Activated CD4-positive, alpha-beta T cell treated with anti-CD3 and anti-CD28 coated beads, Interleukin-2, amount 10 ng/mL, durations not matched to agents 24 days and 14 days (primary cell): ENCODE results near the gene SNAPC1. TPM values are rescaled to one million over a fixed set of nuclear protein-coding genes. Genes with fewer than 3 reads are reported as not detected.
"Not testable (repeated sequence)": the region's sequence is repeated elsewhere in the genome, so short reads cannot be mapped to it uniquely, and the experiment has no call there.

ENCODE experiments used
- DNase-seq: peaks from one replicate; pipeline ENCODE4 v3.0.0; 2022
- H3K27ac Mint-ChIP-seq: one replicate; pipeline ENCODE4 v1.8.0; 2022; ENCODE audit warnings: mild to moderate bottlenecking, mixed read lengths
- H3K27me3 Mint-ChIP-seq: one replicate; pipeline ENCODE4 v1.8.0; 2022; ENCODE audit warnings: mixed read lengths
- H3K36me3 Mint-ChIP-seq: one replicate; pipeline ENCODE4 v1.8.0; 2022; ENCODE audit warnings: low read depth, mild to moderate bottlenecking, mixed read lengths
- H3K4me1 Mint-ChIP-seq: one replicate; pipeline ENCODE4 v1.8.0; 2021; ENCODE audit warnings: mixed read lengths
- H3K4me3 Mint-ChIP-seq: one replicate; pipeline ENCODE4 v1.8.0; 2022; ENCODE audit warnings: mild to moderate bottlenecking, moderate library complexity, mixed read lengths
- H3K9me3 Mint-ChIP-seq: one replicate; pipeline ENCODE4 v1.8.0; 2021; ENCODE audit warnings: mixed read lengths
- intact Hi-C: fragments of 100-400 bp; cut with micrococcal nuclease; formaldehyde crosslinking; loops from one replicate; pipeline ENCODE4 v1.15.1; 2023
- total RNA-seq: library from RNA; stranded (reverse); gene quantifications from 2 replicates; pipeline ENCODE4 v1.2.3, GENCODE V29; 2022

Gene SNAPC1
- total RNA-seq, 1 donor from 2014 or later, result 12.3 TPM

- Mint-ChIP-seq H3K27ac (peak overlapping the region; percentile 78), H3K4me3 (no peak overlapping the region), H3K4me1 (peaks cover 31% of the 10 kb centered on the region), H3K36me3 (peaks cover 69% of the 10 kb centered on the region), H3K9me3 (no peaks in the 10 kb centered on the region), H3K27me3 (no peaks in the 10 kb centered on the region)
- intact Hi-C loops, result no loop called here
- no peak for DNase-seq
Observed at GRCh38 chr14:61736751-61737150, 25.5 kb upstream of the SNAPC1 start.

GRCh38 chr14:61737915-61738314 lies 24.3 kb upstream of the SNAPC1 start:
- intact Hi-C loops, result no loop called here
- H3K27ac Mint-ChIP-seq, result peak overlapping the region; percentile 65
- H3K4me1 Mint-ChIP-seq, result peaks cover 33% of the 10 kb centered on the region

GRCh38 chr14:61739133-61739532 lies 23.1 kb upstream of the SNAPC1 start:
- no peaks in the 10 kb centered on the region for H3K27me3 Mint-ChIP-seq
- intact Hi-C loops, result no loop called here

More at GRCh38 chr14:61737915-61738314, 24.3 kb upstream of the SNAPC1 start:
- Mint-ChIP-seq H3K36me3 (peaks cover 67% of the 10 kb centered on the region), H3K27me3 (no peaks in the 10 kb centered on the region), H3K4me3 (no peak overlapping the region), H3K9me3 (no peaks in the 10 kb centered on the region)
- DNase-seq, result no peak

GRCh38 chr14:61742371-61742770 lies 19.8 kb upstream of the SNAPC1 start:
- Mint-ChIP-seq H3K27ac (no peak overlapping the region), H3K4me3 (no peak overlapping the region), H3K36me3 (peaks cover 65% of the 10 kb centered on the region), H3K27me3 (no peaks in the 10 kb centered on the region), H3K9me3 (no peaks in the 10 kb centered on the region), H3K4me1 (peaks cover 39% of the 10 kb centered on the region)
- intact Hi-C loops, result no loop called here
- no peak for DNase-seq

More at GRCh38 chr14:61739133-61739532, 23.1 kb upstream of the SNAPC1 start:
- Mint-ChIP-seq H3K4me3 (no peak overlapping the region), H3K9me3 (no peaks in the 10 kb centered on the region), H3K36me3 (peaks cover 67% of the 10 kb centered on the region), H3K4me1 (peaks cover 33% of the 10 kb centered on the region), H3K27ac (no peak overlapping the region)
- no peak for DNase-seq

GRCh38 chr14:61744238-61744637 lies 18.0 kb upstream of the SNAPC1 start:
- Mint-ChIP-seq H3K27me3 (no peaks in the 10 kb centered on the region), H3K36me3 (peaks cover 62% of the 10 kb centered on the region), H3K27ac (no peak overlapping the region), H3K4me3 (no peak overlapping the region), H3K4me1 (peaks cover 45% of the 10 kb centered on the region), H3K9me3 (no peaks in the 10 kb centered on the region)
- DNase-seq, result no peak
- intact Hi-C loops, result no loop called here

- peaks cover 61% of the 10 kb centered on the region for H3K36me3 Mint-ChIP-seq
- not testable (repeated sequence) for H3K9me3 Mint-ChIP-seq, DNase-seq, H3K27me3 Mint-ChIP-seq
- intact Hi-C loops, result loop anchor here (2.0 to 5.0 kb wide), 2 partner anchors 16 to 91 kb away; partner anchors contain the start of gene SNAPC1
- peaks cover 46% of the 10 kb centered on the region for H3K4me1 Mint-ChIP-seq
- H3K4me3 Mint-ChIP-seq, result peak overlapping the region; percentile 56
- peak overlapping the region; percentile 45 for H3K27ac Mint-ChIP-seq
Observed at GRCh38 chr14:61746346-61746745, 15.9 kb upstream of the SNAPC1 start.

- intact Hi-C loops, result loop anchor here (2.0 to 5.0 kb wide), 2 partner anchors 16 to 90 kb away; partner anchors contain the start of gene SNAPC1
- DNase-seq, result no peak
- H3K4me1 Mint-ChIP-seq, result peaks cover 49% of the 10 kb centered on the region
- H3K9me3 Mint-ChIP-seq, result no peaks in the 10 kb centered on the region
- H3K27me3 Mint-ChIP-seq, result no peaks in the 10 kb centered on the region
- peak overlapping the region; percentile 56 for H3K4me3 Mint-ChIP-seq
- H3K36me3 Mint-ChIP-seq, result peaks cover 61% of the 10 kb centered on the region
- peak overlapping the region; percentile 59 for H3K27ac Mint-ChIP-seq
Observed at GRCh38 chr14:61746881-61747280, 15.3 kb upstream of the SNAPC1 start.

- peaks cover 50% of the 10 kb centered on the region for H3K4me1 Mint-ChIP-seq
- no peak for DNase-seq
- H3K27me3 Mint-ChIP-seq, result no peaks in the 10 kb centered on the region
- peaks cover 61% of the 10 kb centered on the region for H3K36me3 Mint-ChIP-seq
- no peak overlapping the region for H3K27ac Mint-ChIP-seq
- peak overlapping the region; percentile 56 for H3K4me3 Mint-ChIP-seq
- no peaks in the 10 kb centered on the region for H3K9me3 Mint-ChIP-seq
- intact Hi-C loops, result loop anchor here (2.0 to 5.0 kb wide), 2 partner anchors 15 to 90 kb away; partner anchors contain the start of gene SNAPC1
Observed at GRCh38 chr14:61747342-61747741, 14.9 kb upstream of the SNAPC1 start.

- H3K4me1 Mint-ChIP-seq, result peaks cover 56% of the 10 kb centered on the region
- no peaks in the 10 kb centered on the region for H3K27me3 Mint-ChIP-seq
- H3K36me3 Mint-ChIP-seq, result peaks cover 60% of the 10 kb centered on the region
- H3K27ac Mint-ChIP-seq, result no peak overlapping the region
- no peaks in the 10 kb centered on the region for H3K9me3 Mint-ChIP-seq
- intact Hi-C loops, result loop anchor here (5.0 kb wide), 1 partner anchor 88 kb away; no protein-coding TSS in a partner anchor
- no peak for DNase-seq
- H3K4me3 Mint-ChIP-seq, result peak overlapping the region; percentile 98
Observed at GRCh38 chr14:61749264-61749663, 13.0 kb upstream of the SNAPC1 start.

- peak overlapping the region; percentile 98 for H3K4me3 Mint-ChIP-seq
- peaks cover 56% of the 10 kb centered on the region for H3K4me1 Mint-ChIP-seq
- H3K27me3 Mint-ChIP-seq, result no peaks in the 10 kb centered on the region
- H3K9me3 Mint-ChIP-seq, result no peaks in the 10 kb centered on the region
- peak overlapping the region; percentile 94 for H3K27ac Mint-ChIP-seq
- no peak for DNase-seq
- peaks cover 58% of the 10 kb centered on the region for H3K36me3 Mint-ChIP-seq
- intact Hi-C loops, result loop anchor here (2.0 to 5.0 kb wide), 4 partner anchors 53 to 418 kb away; no protein-coding TSS in a partner anchor
Observed at GRCh38 chr14:61749867-61750266, 12.4 kb upstream of the SNAPC1 start.

GRCh38 chr14:61750708-61751474 lies 11.3 kb upstream of the SNAPC1 start:
- Mint-ChIP-seq H3K36me3 (peaks cover 47% of the 10 kb centered on the region), H3K4me3 (peak overlapping the region; percentile 98)

GRCh38 chr14:61751475-61751989 lies 10.7 kb upstream of the SNAPC1 start:
- no peaks in the 10 kb centered on the region for H3K9me3 Mint-ChIP-seq
- peak overlapping the region; percentile 98 for H3K4me3 Mint-ChIP-seq
- H3K36me3 Mint-ChIP-seq, result peaks cover 41% of the 10 kb centered on the region
- intact Hi-C loops, result loop anchor here (1.0 to 5.0 kb wide), 4 partner anchors 11 to 419 kb away; partner anchors contain the start of gene SNAPC1
- no peak for DNase-seq
- no peaks in the 10 kb centered on the region for H3K27me3 Mint-ChIP-seq
- peak overlapping the region; percentile 64 for H3K27ac Mint-ChIP-seq
- H3K4me1 Mint-ChIP-seq, result peaks cover 45% of the 10 kb centered on the region

More at GRCh38 chr14:61750708-61751474, 11.3 kb upstream of the SNAPC1 start:
- no peaks in the 10 kb centered on the region for H3K27me3 Mint-ChIP-seq
- H3K27ac Mint-ChIP-seq, result peak overlapping the region; percentile 94
- peak; percentile 97 for DNase-seq
- H3K9me3 Mint-ChIP-seq, result no peaks in the 10 kb centered on the region
- intact Hi-C loops, result loop anchor here (1.0 to 5.0 kb wide), 4 partner anchors 11 to 419 kb away; partner anchors contain the start of gene SNAPC1
- H3K4me1 Mint-ChIP-seq, result peaks cover 49% of the 10 kb centered on the region

GRCh38 chr14:61752626-61753025 lies 9.6 kb upstream of the SNAPC1 start:
- intact Hi-C loops, result loop anchor here (5.0 kb wide), 1 partner anchor 420 kb away; no protein-coding TSS in a partner anchor
- Mint-ChIP-seq H3K27me3 (no peaks in the 10 kb centered on the region), H3K27ac (no peak overlapping the region), H3K36me3 (peaks cover 34% of the 10 kb centered on the region), H3K9me3 (no peaks in the 10 kb centered on the region), H3K4me3 (no peak overlapping the region), H3K4me1 (peaks cover 38% of the 10 kb centered on the region)
- DNase-seq, result no peak

GRCh38 chr14:61753631-61754030 lies 8.6 kb upstream of the SNAPC1 start:
- no peak for DNase-seq
- peaks cover 27% of the 10 kb centered on the region for H3K36me3 Mint-ChIP-seq
- no peaks in the 10 kb centered on the region for H3K9me3 Mint-ChIP-seq
- intact Hi-C loops, result loop anchor here (5.0 kb wide), 1 partner anchor 421 kb away; no protein-coding TSS in a partner anchor
- H3K4me1 Mint-ChIP-seq, result peaks cover 32% of the 10 kb centered on the region
- no peak overlapping the region for H3K27ac Mint-ChIP-seq
- no peak overlapping the region for H3K4me3 Mint-ChIP-seq
- no peaks in the 10 kb centered on the region for H3K27me3 Mint-ChIP-seq
